ENCODE measurements around the gene GABRB2. TPM values are rescaled to one million over a fixed set of nuclear protein-coding genes. Genes with fewer than 3 reads are reported as not detected.
A peak's percentile ranks its signal among the peaks of the same experiment; 100 is the strongest.

Gene GABRB2
- total and polyA plus RNA-seq, 8 donors = 0.05 to 0.41 (median 0.17) TPM; not detected in 3

DNA sequence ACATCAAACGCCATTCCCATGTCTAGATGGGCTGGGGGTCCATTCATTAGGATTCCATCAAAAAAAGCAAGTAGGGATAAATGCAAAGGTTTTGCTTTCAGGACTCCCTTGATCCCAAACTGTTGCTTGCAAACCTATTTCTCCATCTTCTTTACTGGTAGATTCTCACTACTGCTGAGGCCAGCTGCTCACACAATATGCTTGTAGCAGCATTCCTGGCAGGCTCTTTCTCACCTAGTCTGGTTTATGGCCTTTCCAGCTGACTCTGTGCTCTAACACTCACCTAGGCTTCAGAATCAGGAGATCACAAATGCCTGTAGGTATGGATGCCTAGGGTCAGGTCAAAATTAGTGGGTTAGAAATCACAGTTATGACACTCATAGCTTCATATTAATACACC is 274.7 kb downstream of the GABRB2 start:
- H3K27me3 ChIP-seq = no peaks in the 10 kb centered on the region
- intact Hi-C loops (cut with DNase I) = no loop called here
- H3K4me1 ChIP-seq = no peaks in the 10 kb centered on the region
- DNase-seq (no peak), ATAC-seq (no peak), FAIRE-seq (no peak)
- WGBS, 2 donors = 59 to 64% methylated on average over 1 of the region's 1 CpG
- no peaks in the 10 kb centered on the region for H3K9me3 ChIP-seq
- H3K4me3 ChIP-seq = no peak overlapping the region
- no peaks in the 10 kb centered on the region for H3K36me3 ChIP-seq
- TF ChIP-seq, protein P1, sequence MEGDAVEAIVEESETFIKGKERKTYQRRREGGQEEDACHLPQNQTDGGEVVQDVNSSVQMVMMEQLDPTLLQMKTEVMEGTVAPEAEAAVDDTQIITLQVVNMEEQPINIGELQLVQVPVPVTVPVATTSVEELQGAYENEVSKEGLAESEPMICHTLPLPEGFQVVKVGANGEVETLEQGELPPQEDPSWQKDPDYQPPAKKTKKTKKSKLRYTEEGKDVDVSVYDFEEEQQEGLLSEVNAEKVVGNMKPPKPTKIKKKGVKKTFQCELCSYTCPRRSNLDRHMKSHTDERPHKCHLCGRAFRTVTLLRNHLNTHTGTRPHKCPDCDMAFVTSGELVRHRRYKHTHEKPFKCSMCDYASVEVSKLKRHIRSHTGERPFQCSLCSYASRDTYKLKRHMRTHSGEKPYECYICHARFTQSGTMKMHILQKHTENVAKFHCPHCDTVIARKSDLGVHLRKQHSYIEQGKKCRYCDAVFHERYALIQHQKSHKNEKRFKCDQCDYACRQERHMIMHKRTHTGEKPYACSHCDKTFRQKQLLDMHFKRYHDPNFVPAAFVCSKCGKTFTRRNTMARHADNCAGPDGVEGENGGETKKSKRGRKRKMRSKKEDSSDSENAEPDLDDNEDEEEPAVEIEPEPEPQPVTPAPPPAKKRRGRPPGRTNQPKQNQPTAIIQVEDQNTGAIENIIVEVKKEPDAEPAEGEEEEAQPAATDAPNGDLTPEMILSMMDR (IDR thresholded peaks at IDR 0.05) = no peak
- no peak overlapping the region for H3K27ac ChIP-seq

DNA sequence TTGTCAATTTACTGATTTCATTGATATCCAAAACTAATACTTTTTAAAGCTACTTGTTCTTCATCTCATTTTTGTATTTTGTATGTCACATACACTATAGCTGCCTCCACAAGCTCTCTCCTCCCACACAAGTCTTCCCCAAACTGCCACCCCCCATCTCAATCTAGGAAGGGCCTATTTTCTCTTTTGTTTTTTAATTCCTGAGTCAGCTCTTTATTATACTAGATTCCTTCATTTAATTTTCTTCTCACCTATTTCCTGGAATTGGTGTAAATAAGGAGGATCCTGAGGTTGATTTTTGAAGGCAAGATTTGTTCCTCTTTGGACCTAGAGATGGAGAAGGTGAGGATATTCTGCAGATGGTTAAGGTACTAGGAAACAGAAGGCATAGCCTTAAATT is 277.4 kb downstream of the GABRB2 start:
- DNase-seq = no peak
- no peaks in the 10 kb centered on the region for H3K36me3 ChIP-seq
- no peak for FAIRE-seq
- TF ChIP-seq, protein P1 (IDR thresholded peaks at IDR 0.05) = no peak
- no peaks in the 10 kb centered on the region for H3K4me1 ChIP-seq
- H3K27me3 ChIP-seq = no peaks in the 10 kb centered on the region
- H3K9me3 ChIP-seq = no peaks in the 10 kb centered on the region
- no peak overlapping the region for H3K27ac ChIP-seq
- intact Hi-C loops (cut with DNase I) = no loop called here
- no peak for ATAC-seq
- H3K4me3 ChIP-seq = no peak overlapping the region

GRCh38 chr5:161266954-161267353 is 279.6 kb downstream of the GABRB2 start:
- no peak overlapping the region for H3K4me3 ChIP-seq
- H3K27me3 ChIP-seq = no peaks in the 10 kb centered on the region
- ATAC-seq = no peak
- 91 to 97% methylated on average over 1 of the region's 1 CpG for WGBS, 2 donors
- no peaks in the 10 kb centered on the region for H3K36me3 ChIP-seq
- no peak overlapping the region for H3K27ac ChIP-seq
- intact Hi-C loops (cut with DNase I) = no loop called here
- H3K9me3 ChIP-seq = no peaks in the 10 kb centered on the region
- FAIRE-seq = no peak
- TF ChIP-seq, protein P1 (IDR thresholded peaks at IDR 0.05) = no peak
- DNase-seq = no peak
- H3K4me1 ChIP-seq = no peaks in the 10 kb centered on the region

DNA sequence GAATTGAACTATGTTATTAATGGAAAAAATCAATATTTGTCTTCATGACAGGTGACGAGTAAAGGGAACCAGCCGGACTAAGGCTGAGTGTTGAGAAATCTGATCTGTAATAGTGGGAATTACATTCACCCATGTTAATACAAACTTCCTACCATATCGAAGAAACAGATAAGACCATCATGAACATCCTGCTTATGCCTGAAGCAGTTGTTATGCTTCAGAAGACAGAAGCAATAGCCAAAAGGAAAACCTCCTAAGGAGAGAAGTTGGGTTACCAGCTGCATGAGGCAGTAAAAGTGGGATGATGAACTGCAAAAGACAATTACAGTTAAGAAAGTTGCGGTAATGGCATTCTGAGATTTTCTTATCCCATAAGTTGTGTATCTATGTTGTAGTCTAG is 281.5 kb downstream of the GABRB2 start:
- intact Hi-C loops (cut with DNase I) = no loop called here
- DNase-seq (no peak), ATAC-seq (no peak), FAIRE-seq (no peak)
- Histone ChIP-seq H3K27ac (no peak overlapping the region), H3K4me1 (no peaks in the 10 kb centered on the region), H3K36me3 (no peaks in the 10 kb centered on the region), H3K27me3 (no peaks in the 10 kb centered on the region), H3K4me3 (no peak overlapping the region), H3K9me3 (no peaks in the 10 kb centered on the region)
- TF ChIP-seq, protein P1 (IDR thresholded peaks at IDR 0.05) = no peak
- 40 to 44% methylated on average over 4 of the region's 4 CpGs for WGBS, 2 donors

DNA sequence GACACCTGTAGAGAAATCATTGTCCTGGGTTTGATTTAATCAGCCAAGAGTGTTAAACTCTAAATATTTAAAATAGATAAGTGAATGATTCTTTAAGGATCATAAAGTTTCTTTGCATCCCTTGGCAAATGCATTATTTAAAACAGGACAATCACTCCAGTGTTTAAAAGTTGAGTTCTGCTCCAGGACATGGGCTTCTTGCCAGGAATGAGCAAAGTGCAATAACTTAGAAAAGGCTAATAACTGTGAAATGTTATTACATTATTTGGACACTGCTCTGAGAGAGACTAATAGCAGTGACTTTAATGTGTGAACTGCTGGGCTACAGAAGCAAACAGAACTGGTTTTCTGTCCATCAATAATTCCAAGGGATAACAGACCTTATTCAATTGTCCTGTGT is 283.3 kb downstream of the GABRB2 start:
- FAIRE-seq (no peak), ATAC-seq (peak in 2 of 4 donors; percentile 12 to 48), DNase-seq (no peak)
- TF ChIP-seq, protein P1 (IDR thresholded peaks at IDR 0.05) = no peak
- no peaks in the 10 kb centered on the region for H3K4me1 ChIP-seq
- intact Hi-C loops (cut with DNase I) = no loop called here
- no peak overlapping the region for H3K4me3 ChIP-seq
- H3K36me3 ChIP-seq = no peaks in the 10 kb centered on the region
- no peaks in the 10 kb centered on the region for H3K9me3 ChIP-seq
- no peak overlapping the region for H3K27ac ChIP-seq
- no peaks in the 10 kb centered on the region for H3K27me3 ChIP-seq

Measured in pancreas (tissue), 10 donors.